Right atrium auricular region (tissue), 2 donors: Measurements from ENCODE around the gene API5. TPM values are rescaled to one million over a fixed set of nuclear protein-coding genes. Genes with fewer than 3 reads are reported as not detected.

Source experiments
- DNase-seq: peaks from one replicate; pipeline ENCODE4 v3.0.0-alpha.2; 2019; ENCODE audit warnings: low spot score
- H3K27ac ChIP-seq, 2 donors: fragments of 200-600 bp; sonication (generic); 1 replicate in 1 of 2; 2 replicates in 1 of 2; pipeline ENCODE4 v1.5.1; 2016 to 2019
- H3K27me3 ChIP-seq, 2 donors: fragments of 200-600 bp; sonication (generic); one replicate each; pipeline versions ENCODE4 v1.5.1 to v1.6.0; 2017 to 2019
- H3K36me3 ChIP-seq: fragments of 200-600 bp; sonication (generic); one replicate; pipeline ENCODE4 v1.5.1; 2016
- H3K4me1 ChIP-seq, 2 donors: fragments of 200-600 bp; sonication (generic); one replicate each; pipeline versions ENCODE4 v1.5.1 to v1.6.0; 2017 to 2019
- H3K4me3 ChIP-seq, 2 donors: fragments of 200-600 bp; sonication (generic); 1 replicate in 1 of 2; 2 replicates in 1 of 2; pipeline ENCODE4 v1.5.1; 2017 to 2019; ENCODE audit warnings: mild to moderate bottlenecking in 1 of 2, moderate library complexity in 1 of 2
- H3K9me3 ChIP-seq, 2 donors: fragments of 200-600 bp; sonication (generic); one replicate each; pipeline ENCODE4 v1.5.1; 2019
- CTCF ChIP-seq, 2 donors: fragments of 200-600 bp; sonication (generic); IDR thresholded peaks; one replicate each; pipeline ENCODE4 v1.5.1; 2019; ENCODE audit warnings: antibody characterized with exemption in 2 of 2
- total RNA-seq, 2 donors: library from RNA; depleted of rRNA; stranded (reverse); fragments of >200 nt; gene quantifications; one replicate each; pipeline ENCODE4 v1.1.0, GENCODE V29; 2016

Gene API5
- total RNA-seq, result 10 to 100 TPM; 37.7 to 50.3 TPM

- no peaks in the 10 kb centered on the region for H3K27me3 ChIP-seq
- H3K36me3 ChIP-seq, result no peaks in the 10 kb centered on the region
- H3K9me3 ChIP-seq, result no peaks in the 10 kb centered on the region
- peak; percentile 89 for DNase-seq
- TF ChIP-seq CTCF (IDR thresholded peaks at IDR 0.05), result peak; percentile 80 to 90
- H3K4me3 ChIP-seq, result peak within 1 kb of the TSS; percentile 71 to 78
- H3K4me1 ChIP-seq, result peaks cover 0 to 23% of the 10 kb centered on the region in 2 donors
- H3K27ac ChIP-seq, result peak within 1 kb of the TSS; percentile 78 to 86
Measured at GRCh38 chr11:43311791-43312607, at the start of gene API5. TSS of gene API5 (plus strand) at chr11:43311996. CDS start at chr11:43312128, 132 bp downstream.

- no peak for DNase-seq
- no peaks in the 10 kb centered on the region for H3K9me3 ChIP-seq
- no peaks in the 10 kb centered on the region for H3K36me3 ChIP-seq
- H3K4me1 ChIP-seq, result peaks cover 0 to 18% of the 10 kb centered on the region in 2 donors
- no peaks in the 10 kb centered on the region for H3K27me3 ChIP-seq
- H3K4me3 ChIP-seq, result no peak overlapping the region
- H3K27ac ChIP-seq, result no peak overlapping the region
- TF ChIP-seq CTCF (IDR thresholded peaks at IDR 0.05), result no peak
Measured at GRCh38 chr11:43267856-43268580, 43.8 kb upstream of the API5 start.

GRCh38 chr11:43268786-43269185 is 43.0 kb upstream of the API5 start:
- no peaks in the 10 kb centered on the region for H3K27me3 ChIP-seq
- TF ChIP-seq CTCF (IDR thresholded peaks at IDR 0.05), result no peak
- H3K9me3 ChIP-seq, result no peaks in the 10 kb centered on the region
- no peak overlapping the region for H3K27ac ChIP-seq
- no peak for DNase-seq
- no peaks in the 10 kb centered on the region for H3K36me3 ChIP-seq
- H3K4me1 ChIP-seq, result peaks cover 0 to 18% of the 10 kb centered on the region in 2 donors
- H3K4me3 ChIP-seq, result no peak overlapping the region

GRCh38 chr11:43269254-43269918 is 42.4 kb upstream of the API5 start:
- no peak for TF ChIP-seq CTCF (IDR thresholded peaks at IDR 0.05)
- Histone ChIP-seq H3K4me3 (no peak overlapping the region), H3K27ac (no peak overlapping the region), H3K4me1 (peaks cover 0 to 18% of the 10 kb centered on the region in 2 donors), H3K36me3 (no peaks in the 10 kb centered on the region), H3K9me3 (no peaks in the 10 kb centered on the region), H3K27me3 (no peaks in the 10 kb centered on the region)
- DNase-seq, result no peak

GRCh38 chr11:43270468-43270867 is 41.3 kb upstream of the API5 start:
- Histone ChIP-seq H3K4me3 (no peak overlapping the region), H3K27me3 (no peaks in the 10 kb centered on the region), H3K9me3 (no peaks in the 10 kb centered on the region), H3K4me1 (peaks cover 0 to 18% of the 10 kb centered on the region in 2 donors), H3K36me3 (no peaks in the 10 kb centered on the region), H3K27ac (no peak overlapping the region)
- TF ChIP-seq CTCF (IDR thresholded peaks at IDR 0.05), result no peak
- DNase-seq, result no peak
